GM12878 (cell line): ENCODE data around the gene ITGA5. TPM values are rescaled to one million over a fixed set of nuclear protein-coding genes. Genes with fewer than 3 reads are reported as not detected.
A peak's percentile ranks its signal among the peaks of the same experiment; 100 is the strongest.

ENCODE experiments used
- ATAC-seq: fragments of 200-7000 bp; cut with Tn5 transposase; 3 replicates; pipeline ENCODE4 v1.9.1; 2020; ENCODE audit warnings: mild to moderate bottlenecking, moderate library complexity
- BruUV-seq: library from RNA; stranded (reverse); fragments of 400-500 nt; replicated peaks from 2 replicates; lab custom pipeline; 2021; lab: Mats Ljungman, UMichigan
- CTCF ChIA-PET: fragments of 300-600 bp; sonication (Branson Sonifier 250); formaldehyde crosslinking; extraction: SDS; loops from one replicate; lab custom pipeline; 2021; ENCODE audit warnings: inconsistent platforms; lab: Yijun Ruan, JAX
- POLR2A ChIA-PET: fragments of 350-600 bp; formaldehyde crosslinking; extraction: SDS; loops from one replicate; lab custom pipeline; 2021; ENCODE audit warnings: inconsistent platforms; lab: Charles Lee
- RAD21 ChIA-PET: fragments of 300-600 bp; sonication (Branson Sonifier 250); formaldehyde crosslinking; loops from one replicate; lab custom pipeline; 2023; ENCODE audit warnings: antibody characterized with exemption; ENCODE audit not compliant: unreplicated experiment; lab: Charles Lee
- SMC1A ChIA-PET: fragments of 300-600 bp; sonication (Branson Sonifier 250); formaldehyde crosslinking; loops from one replicate; lab custom pipeline; 2023; ENCODE audit not compliant: unreplicated experiment, uncharacterized antibody; lab: Charles Lee
- DNase-seq: peaks from one replicate; pipeline ENCODE4 v3.0.0-alpha.2; 2011; ENCODE audit warnings: low read depth, low spot score
- FAIRE-seq: peaks from 3 replicates; lab custom pipeline; 2011; peaks lifted over from hg19 to GRCh38; lab: Jason Lieb, UNC
- H2AFZ ChIP-seq: 2 replicates; pipeline ENCODE4 v1.6.0; 2011; ENCODE audit warnings: low read depth, low read length, control low read depth; ENCODE audit not compliant: control insufficient read depth
- H3K27ac ChIP-seq: 2 replicates; pipeline ENCODE4 v1.5.1; 2011; ENCODE audit warnings: control low read depth; ENCODE audit not compliant: control insufficient read depth, insufficient read depth
- H3K27me3 ChIP-seq, 2 experiments: replicated peaks in 1 of 2; 2 replicates each; pipeline versions ENCODE4 v1.6.0 to v1.6.1; 2011; ENCODE audit warnings: low read length in 1 of 2; ENCODE audit not compliant: control insufficient read depth in 2 of 2, insufficient read depth in 2 of 2
- H3K36me3 ChIP-seq, 2 experiments: 2 replicates each; pipeline ENCODE4 v1.5.1; 2011; ENCODE audit warnings: low read length in 1 of 2; ENCODE audit not compliant: control insufficient read depth in 2 of 2, insufficient read depth in 2 of 2
- H3K4me1 ChIP-seq: 2 replicates; pipeline ENCODE4 v1.6.1; 2011; ENCODE audit warnings: mild to moderate bottlenecking, low read length, moderate library complexity, mixed read lengths; ENCODE audit not compliant: control insufficient read depth, insufficient read depth
- H3K4me2 ChIP-seq: 2 replicates; pipeline ENCODE4 v1.6.0; 2011; ENCODE audit warnings: control low read depth; ENCODE audit not compliant: control insufficient read depth, insufficient read depth
- H3K4me3 ChIP-seq: fragments of 200-600 bp; sonication (generic); 2 replicates; pipeline ENCODE4 v1.5.1; 2016
- H3K79me2 ChIP-seq: 2 replicates; pipeline ENCODE4 v1.6.0; 2011; ENCODE audit warnings: low read length; ENCODE audit not compliant: control insufficient read depth, insufficient read depth
- H3K9ac ChIP-seq: 2 replicates; pipeline ENCODE4 v1.8.0; 2011; ENCODE audit warnings: low read length, control low read depth, mixed read lengths; ENCODE audit not compliant: control insufficient read depth, insufficient read depth
- H3K9me3 ChIP-seq: replicated peaks from 3 replicates; pipeline ENCODE4 v1.5.1; 2011; ENCODE audit warnings: mild to moderate bottlenecking, low read length; ENCODE audit not compliant: control insufficient read depth, insufficient read depth
- H4K20me1 ChIP-seq: 2 replicates; pipeline ENCODE4 v1.6.0; 2011; ENCODE audit not compliant: control insufficient read depth, insufficient read depth
- BRCA1 ChIP-seq: IDR thresholded peaks from 2 replicates; pipeline ENCODE4 v1.6.1; 2011; ENCODE audit warnings: low read depth, low read length, improper control_type of control experiment
- DPF2 ChIP-seq: fragments of 450-650 bp; IDR thresholded peaks from 2 replicates; pipeline ENCODE4 v1.6.1; 2017; ENCODE audit warnings: mild to moderate bottlenecking
- EED ChIP-seq: sonication (generic); IDR thresholded peaks from 2 replicates; pipeline ENCODE4 v1.6.1; 2016; ENCODE audit warnings: antibody characterized with exemption, low read depth
- HDGF ChIP-seq: fragments of 450-650 bp; IDR thresholded peaks from 2 replicates; pipeline ENCODE4 v1.6.1; 2016; ENCODE audit warnings: antibody characterized with exemption
- HSF1 ChIP-seq: fragments of 150-350 bp; IDR thresholded peaks from 2 replicates; pipeline ENCODE4 v1.6.1; 2014; ENCODE audit warnings: mild to moderate bottlenecking, low read depth, low read length
- IKZF2 ChIP-seq, 2 experiments: fragments of 450-650 bp; IDR thresholded peaks; 2 replicates each; pipeline ENCODE4 v1.6.1; 2017; ENCODE audit warnings: mild to moderate bottlenecking in 2 of 2, moderate library complexity in 2 of 2
- KLF5 ChIP-seq: fragments of 450-650 bp; IDR thresholded peaks from 2 replicates; pipeline ENCODE4 v1.6.1; 2014; ENCODE audit warnings: mild to moderate bottlenecking; ENCODE audit not compliant: partially characterized antibody
- MLLT1 ChIP-seq: fragments of 450-650 bp; IDR thresholded peaks from 2 replicates; pipeline ENCODE4 v1.6.1; 2016; ENCODE audit warnings: mild to moderate bottlenecking
- MTA2 ChIP-seq: fragments of 450-650 bp; IDR thresholded peaks from 2 replicates; pipeline ENCODE4 v1.6.1; 2016; ENCODE audit warnings: low read depth, mild to moderate bottlenecking, moderate library complexity
- PKNOX1 ChIP-seq: fragments of 450-650 bp; IDR thresholded peaks from 2 replicates; pipeline ENCODE4 v1.6.1; 2016; ENCODE audit warnings: mild to moderate bottlenecking
- PRDM15 ChIP-seq: fragments of 450-650 bp; formaldehyde crosslinking; IDR thresholded peaks from 2 replicates; pipeline ENCODE4 v1.4.0; 2020; ENCODE audit warnings: mild to moderate bottlenecking, moderate library complexity
- RUNX3 ChIP-seq: IDR thresholded peaks from 2 replicates; pipeline ENCODE4 v1.6.1; 2012; ENCODE audit warnings: low read length, inconsistent platforms
- SIN3A ChIP-seq: IDR thresholded peaks from 2 replicates; pipeline ENCODE4 v1.6.1; 2012; ENCODE audit warnings: low read depth, low read length, improper control_type of control experiment
- SMARCA5 ChIP-seq: fragments of 450-650 bp; IDR thresholded peaks from 2 replicates; pipeline ENCODE4 v1.6.1; 2017; ENCODE audit warnings: mild to moderate bottlenecking
- SPI1 ChIP-seq: IDR thresholded peaks from 2 replicates; pipeline ENCODE4 v1.6.1; 2011; ENCODE audit warnings: low read depth, mild to moderate bottlenecking, low read length, moderate library complexity, borderline replicate concordance; ENCODE audit not compliant: insufficient read depth
- WGBS: methylation state at CpG from one replicate; pipeline ENCODE4 v1.1.6; 2016; ENCODE audit warnings: low lambda C conversion rate; ENCODE audit not compliant: insufficient replicate concordance, insufficient coverage; ENCODE audit errors: missing lambda C conversion rate; 5-methylcytosine and 5-hydroxymethylcytosine counted together
- in situ Hi-C: fragments of 300-500 bp; cut with MboI; formaldehyde crosslinking; loops from 9 replicates; pipeline ENCODE4 v1.14.3; 2018; ENCODE audit warnings: mixed read lengths
- intact Hi-C: fragments of 100-400 bp; cut with micrococcal nuclease; formaldehyde crosslinking; loops from one replicate; pipeline ENCODE4 v1.14.2; 2022; ENCODE audit not compliant: unreplicated experiment
- polyA plus RNA-seq, 11 experiments: library from polyadenylated mRNA; depleted of rRNA in 4 of 11; unstranded in 6 of 11; stranded (reverse) in 5 of 11; fragments of >200 nt; fragmentation: Nextera tagmentation in 4 of 11; fragmentation: Illumina TruSeq in 1 of 11; extraction: Ambion mirVana in 4 of 11; extraction: Trizol in 1 of 11; gene quantifications; 1 replicate in 1 of 11; 2 replicates in 10 of 11; pipeline versions ENCODE4 v1.2.1 to v1.2.3, GENCODE V29; 2011 to 2016; ENCODE audit warnings: inconsistent platforms in 2 of 11, missing spikeins in 2 of 11, low read depth in 1 of 11
- total RNA-seq, 4 experiments: library from RNA; depleted of rRNA in 3 of 4; stranded (reverse); fragments of >200 nt in 3 of 4; fragmentation: Illumina TruSeq in 1 of 4; extraction: Trizol in 1 of 4; gene quantifications; 2 replicates each; pipeline versions ENCODE4 v1.2.1 to v1.2.3, GENCODE V29; 2013 to 2021

Gene ITGA5
- total and polyA plus RNA-seq, 10 of the 15 experiments (the other 5 are each of a cell fraction or from before 2014, with no cell fraction given): 0.15 to 22.5 (median 0.61) TPM

- ChIA-PET RAD21 (interaction anchor here (0.6 to 4.1 kb wide), 6 partner anchors 14 to 332 kb away, joined by 3 to 34 read pairs (median 4); partner anchors contain the start of genes NCKAP1L and ZNF385A), POLR2A (interaction anchor here (0.8 to 8.4 kb wide), 5 partner anchors 10 to 85 kb away, joined by 3 to 41 read pairs (median 3); no protein-coding TSS in a partner anchor), SMC1A (interaction anchor here (0.7 to 4.2 kb wide), 5 partner anchors 13 to 1093 kb away, joined by 3 to 41 read pairs (median 3); partner anchors contain the start of gene AAAS), CTCF (interaction anchor here (0.6 to 13.8 kb wide), 7 partner anchors 13 to 187 kb away, joined by 3 to 251 read pairs (median 4); no protein-coding TSS in a partner anchor)
- 41% methylated on average over 9 of the region's 9 CpGs for WGBS
- Histone ChIP-seq H4K20me1 (no peaks in the 10 kb centered on the region), H2AFZ (peak overlapping the region; percentile 59), H3K79me2 (no peaks in the 10 kb centered on the region), H3K9ac (no peak overlapping the region), H3K4me3 (peak overlapping the region; percentile 52; the same call in 1 of the 2 replicates), H3K36me3 (no peaks in the 10 kb centered on the region), H3K4me1 (peaks cover 16% of the 10 kb centered on the region), H3K9me3 (no peaks in the 10 kb centered on the region), H3K27ac (no peak overlapping the region), H3K27me3 (peaks cover 2 to 5% of the 10 kb centered on the region in 2 experiments; a peak in 2 of 4 replicates), H3K4me2 (peak overlapping the region; percentile 85)
- intact Hi-C loops: no loop called here
- no peak for DNase-seq
- in situ Hi-C loops: no loop called here
- FAIRE-seq: peak; percentile 89
- no TSS peak for BruUV-seq
- ATAC-seq: peak; percentile 83
- TF ChIP-seq HDGF (peak; percentile 89; the same call in 1 of the 2 replicates), PRDM15 (no peak), DPF2 (peak; percentile 50), EED (peak; percentile 67), RUNX3 (peak; percentile 39), KLF5 (no peak), MLLT1 (peak; percentile 14; the same call in 1 of the 2 replicates), PKNOX1 (peak; percentile 64; the same call in 1 of the 2 replicates), HSF1 (no peak), MTA2 (peak; percentile 39; the same call in 1 of the 2 replicates), SIN3A (no peak), SMARCA5 (no peak), SPI1 (peak; percentile 61; the same call in 1 of the 2 replicates), IKZF2 (IDR thresholded peaks at IDR 0.05) (peak; percentile 71 to 78), BRCA1 (no peak)
Measured at GRCh38 chr12:54413284-54414190, 5.5 kb downstream of the ITGA5 start.
